KOPT-K1 (cell line): ENCODE measurements around the gene C11orf68.

Experiments used
- H3K27ac ChIP-seq: fragments of 200-600 bp; sonication (generic); 2 replicates; pipeline ENCODE4 v1.5.1; 2016; ENCODE audit warnings: antibody characterized with exemption, mild to moderate bottlenecking, low read depth, low read length; ENCODE audit not compliant: poor library complexity, severe bottlenecking
- H3K36me3 ChIP-seq: fragments of 200-600 bp; sonication (generic); 2 replicates; pipeline ENCODE4 v1.5.1; 2017; ENCODE audit warnings: antibody characterized with exemption, mild to moderate bottlenecking, low read length, moderate library complexity; ENCODE audit not compliant: insufficient read depth
- H3K9me3 ChIP-seq: fragments of 200-600 bp; sonication (generic); 2 replicates; pipeline ENCODE4 v1.5.1; 2017; ENCODE audit warnings: antibody characterized with exemption, low read length, mild to moderate bottlenecking; ENCODE audit not compliant: insufficient read depth, poor library complexity, severe bottlenecking

The C11orf68 gene

GRCh38 chr11:65907878-65908277 lies 11.0 kb downstream of the C11orf68 start:
- Histone ChIP-seq H3K27ac (no peak overlapping the region), H3K36me3 (no peaks in the 10 kb centered on the region), H3K9me3 (no peaks in the 10 kb centered on the region)

GRCh38 chr11:65906602-65907001 lies 12.3 kb downstream of the C11orf68 start:
- Histone ChIP-seq H3K36me3 (no peaks in the 10 kb centered on the region), H3K9me3 (no peaks in the 10 kb centered on the region), H3K27ac (no peak overlapping the region)

- Histone ChIP-seq H3K36me3 (no peaks in the 10 kb centered on the region), H3K27ac (no peak overlapping the region), H3K9me3 (no peaks in the 10 kb centered on the region)
Observed at GRCh38 chr11:65903715-65904114, 15.1 kb downstream of the C11orf68 start.

GRCh38 chr11:65903068-65903481 lies 15.8 kb downstream of the C11orf68 start:
- Histone ChIP-seq H3K9me3 (no peaks in the 10 kb centered on the region), H3K27ac (no peak overlapping the region), H3K36me3 (no peaks in the 10 kb centered on the region)

GRCh38 chr11:65900899-65901180 lies 18.0 kb downstream of the C11orf68 start:
- no peak overlapping the region for H3K27ac ChIP-seq
- no peaks in the 10 kb centered on the region for H3K36me3 ChIP-seq
- H3K9me3 ChIP-seq = no peaks in the 10 kb centered on the region

GRCh38 chr11:65900125-65900898 lies 18.6 kb downstream of the C11orf68 start, which contains the start of gene FOSL1:
Gene FOSL1, minus strand, starts transcription at chr11:65900388. Its CDS starts 49 bp downstream, at chr11:65900339.
- Histone ChIP-seq H3K36me3 (no peaks in the 10 kb centered on the region), H3K27ac (no peak within 1 kb of the TSS), H3K9me3 (no peaks in the 10 kb centered on the region)

GRCh38 chr11:65899356-65900124 lies 19.3 kb downstream of the C11orf68 start:
- no peaks in the 10 kb centered on the region for H3K9me3 ChIP-seq
- H3K27ac ChIP-seq = no peak overlapping the region
- no peaks in the 10 kb centered on the region for H3K36me3 ChIP-seq

- Histone ChIP-seq H3K36me3 (no peaks in the 10 kb centered on the region), H3K27ac (no peak overlapping the region), H3K9me3 (no peaks in the 10 kb centered on the region)
Observed at GRCh38 chr11:65898656-65899355, 20.1 kb downstream of the C11orf68 start.

- no peaks in the 10 kb centered on the region for H3K36me3 ChIP-seq
- no peak overlapping the region for H3K27ac ChIP-seq
- H3K9me3 ChIP-seq = no peaks in the 10 kb centered on the region
Observed at GRCh38 chr11:65897020-65897471, 21.8 kb downstream of the C11orf68 start.

GRCh38 chr11:65896034-65896999 lies 22.5 kb downstream of the C11orf68 start:
- no peaks in the 10 kb centered on the region for H3K9me3 ChIP-seq
- H3K36me3 ChIP-seq = no peaks in the 10 kb centered on the region
- H3K27ac ChIP-seq = no peak overlapping the region

- no peaks in the 10 kb centered on the region for H3K9me3 ChIP-seq
- H3K36me3 ChIP-seq = no peaks in the 10 kb centered on the region
- H3K27ac ChIP-seq = no peak overlapping the region
Observed at GRCh38 chr11:65895482-65895981, 23.3 kb downstream of the C11orf68 start.

- H3K9me3 ChIP-seq = no peaks in the 10 kb centered on the region
- no peak overlapping the region for H3K27ac ChIP-seq
- H3K36me3 ChIP-seq = no peaks in the 10 kb centered on the region
Observed at GRCh38 chr11:65894034-65894591, 24.7 kb downstream of the C11orf68 start.

- Histone ChIP-seq H3K9me3 (no peaks in the 10 kb centered on the region), H3K27ac (no peak overlapping the region), H3K36me3 (no peaks in the 10 kb centered on the region)
Observed at GRCh38 chr11:65892661-65893317, 26.1 kb downstream of the C11orf68 start.
